Stimulated activated CD4-positive, alpha-beta T cell treated with anti-CD3 and anti-CD28 coated beads, Interleukin-1b, Interleukin-23, amount 100 ng/mL, for 48 hours (primary cell): ENCODE results near the gene FIGN.

ENCODE experiments used
- DNase-seq: peaks from one replicate; pipeline ENCODE4 v3.0.0-alpha.2; 2020

Gene FIGN

DNA sequence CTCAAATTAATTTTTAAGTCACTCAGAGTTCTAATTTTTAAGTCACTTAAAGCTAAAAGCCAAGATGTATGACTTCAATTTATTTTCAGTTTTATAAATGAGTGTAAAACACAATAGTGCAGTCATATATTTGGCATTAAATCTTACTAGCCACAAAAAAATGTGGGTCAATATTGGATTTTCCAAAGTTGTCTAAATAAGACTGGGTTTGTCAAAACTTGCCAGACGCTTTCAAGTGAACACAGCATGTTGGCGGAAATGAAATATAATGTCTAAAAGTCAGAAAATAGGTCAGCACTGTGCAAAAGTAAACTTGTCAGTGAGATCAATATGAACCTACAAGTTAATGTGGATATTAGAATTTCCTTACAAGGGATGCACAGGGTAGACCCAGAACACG lies 128.9 kb downstream of the FIGN start:
- no peak for DNase-seq

DNA sequence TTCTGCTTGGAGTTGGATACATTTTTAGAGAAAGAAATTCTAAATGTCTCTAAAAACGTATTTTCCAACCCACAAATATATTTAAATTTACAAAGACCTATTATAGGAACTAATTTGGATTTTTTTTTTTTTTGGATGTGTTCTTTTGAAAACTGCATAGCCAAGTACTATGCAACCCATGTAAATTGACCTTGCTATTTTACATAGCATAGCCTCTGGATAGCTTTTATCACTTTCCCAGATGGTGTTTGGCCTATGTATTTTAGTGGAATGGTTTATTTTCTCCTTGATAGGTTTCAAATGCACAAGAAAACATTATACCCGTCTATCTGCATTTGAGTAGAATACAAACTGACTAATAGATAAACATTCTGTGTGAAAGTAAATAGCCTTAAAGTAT lies 130.0 kb downstream of the FIGN start:
- DNase-seq = no peak

- no peak for DNase-seq
Measured at GRCh38 chr2:163604941-163605555, 130.8 kb downstream of the FIGN start.

DNA sequence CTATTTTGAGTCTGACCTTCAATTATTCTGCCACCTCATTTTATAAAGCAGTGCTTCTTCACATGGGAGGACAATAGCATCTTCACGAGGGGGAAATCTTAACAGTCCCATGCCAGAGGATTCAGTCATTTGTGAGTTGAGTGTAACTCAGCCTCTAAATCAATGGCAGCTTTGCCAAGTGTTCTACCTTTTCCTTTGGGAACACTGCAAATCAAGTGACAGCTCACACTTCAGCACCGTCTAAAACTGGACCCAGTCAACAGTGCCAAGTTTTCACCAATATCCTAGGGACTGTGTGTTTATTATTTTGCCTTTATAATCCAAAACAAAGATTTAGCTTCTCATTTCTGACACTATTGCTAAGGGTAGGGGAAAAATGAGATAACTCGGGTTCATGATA lies 133.6 kb downstream of the FIGN start:
- no peak for DNase-seq

DNA sequence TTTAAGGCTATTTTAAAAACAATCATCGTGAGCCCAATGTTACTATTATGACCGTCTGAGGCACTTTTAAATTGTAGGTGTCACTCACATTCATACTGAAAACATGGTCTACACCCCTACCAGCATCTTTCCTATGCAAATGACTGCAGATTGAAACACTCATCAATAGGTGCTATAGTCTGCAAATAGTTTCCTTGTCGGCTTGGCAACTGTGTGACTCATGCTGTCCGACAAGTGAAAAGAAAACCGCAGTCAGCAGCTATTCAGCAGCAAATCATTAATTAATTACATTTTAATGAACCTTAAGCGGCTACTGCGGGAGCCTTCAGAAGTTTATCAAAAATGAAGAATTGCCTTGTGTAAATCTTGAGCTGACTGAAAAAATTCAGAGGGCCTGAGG lies 134.4 kb downstream of the FIGN start:
- no peak for DNase-seq

- no peak for DNase-seq
Measured at GRCh38 chr2:163600801-163601200, 135.0 kb downstream of the FIGN start.

DNA sequence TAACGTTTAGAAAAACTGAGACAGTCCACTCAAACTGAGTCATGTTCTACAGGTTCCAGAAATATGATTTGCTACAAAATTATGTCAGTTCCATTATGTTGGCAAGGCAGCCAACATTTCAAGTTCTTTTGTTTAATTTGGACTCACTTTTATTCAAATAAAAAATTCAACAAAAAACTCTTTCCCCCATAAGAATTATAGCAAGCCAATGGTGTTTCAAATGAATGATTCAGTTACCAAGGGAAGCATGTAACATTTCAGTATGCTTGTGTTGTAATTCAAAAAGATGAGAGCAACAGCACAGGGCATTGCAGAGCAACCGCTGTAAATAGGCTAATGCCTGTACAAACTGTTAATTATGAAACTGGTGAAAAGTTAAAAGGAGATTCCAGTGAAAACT lies 140.8 kb downstream of the FIGN start:
- no peak for DNase-seq

GRCh38 chr2:163594497-163594896 lies 141.3 kb downstream of the FIGN start:
- no peak for DNase-seq

DNA sequence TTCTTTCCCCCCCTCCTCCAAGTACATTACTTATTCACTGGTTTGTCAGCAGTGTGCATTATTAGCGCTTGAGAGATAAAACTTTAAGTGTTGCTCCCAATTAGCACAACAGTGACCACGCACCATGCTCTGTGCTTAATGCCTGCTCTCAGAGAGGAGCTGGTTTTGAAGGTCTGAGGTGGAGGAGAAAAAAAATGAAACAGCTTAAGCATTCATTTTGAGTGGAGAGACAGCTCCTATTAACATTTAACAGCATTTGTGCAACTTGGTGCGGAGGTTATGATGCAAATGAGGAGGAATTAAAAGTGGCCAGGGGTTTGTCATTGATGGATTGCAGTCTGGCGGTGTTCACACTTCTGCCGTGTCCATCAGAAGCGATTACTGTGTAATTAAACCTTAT lies 141.8 kb downstream of the FIGN start:
- DNase-seq = no peak

DNA sequence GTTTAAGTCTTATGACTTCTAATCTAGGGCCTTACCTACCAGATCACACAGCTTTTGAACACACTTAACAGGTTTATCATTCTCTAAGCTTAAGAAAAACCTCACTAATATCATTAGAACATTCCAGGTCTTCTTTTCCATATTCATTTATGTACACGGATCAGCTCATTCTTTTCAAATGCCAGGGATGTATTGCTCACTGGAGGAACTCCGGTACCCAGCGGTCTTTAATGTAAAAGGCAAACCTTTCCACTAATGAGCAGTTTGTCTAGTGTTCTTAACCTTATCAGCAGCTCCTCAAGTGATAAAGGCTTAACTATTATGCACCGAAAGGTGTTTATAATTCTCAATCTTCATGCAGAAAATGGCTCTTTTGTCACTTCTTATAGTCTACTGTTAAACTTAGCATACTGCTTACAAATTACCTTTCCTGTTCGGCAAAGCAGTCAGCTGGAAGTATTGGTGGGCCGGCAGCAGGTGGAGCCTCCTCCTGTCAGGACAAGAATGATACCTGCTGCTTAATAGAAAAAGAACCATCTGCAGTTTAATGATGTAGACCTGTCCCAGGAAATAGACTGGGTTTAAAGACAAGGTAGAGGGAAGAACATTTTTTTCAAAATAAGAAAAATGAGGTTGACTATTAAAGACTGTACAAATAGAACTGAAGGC lies 142.7 kb downstream of the FIGN start:
- no peak for DNase-seq

- no peak for DNase-seq
Measured at GRCh38 chr2:163591461-163591860, 144.3 kb downstream of the FIGN start.

GRCh38 chr2:163580757-163581156 lies 155.1 kb downstream of the FIGN start:
- DNase-seq = no peak

- DNase-seq = no peak
Measured at GRCh38 chr2:163574309-163574708, 161.5 kb downstream of the FIGN start.

GRCh38 chr2:163573652-163574051 lies 162.2 kb downstream of the FIGN start:
- no peak for DNase-seq

GRCh38 chr2:163572850-163573249 lies 163.0 kb downstream of the FIGN start:
- no peak for DNase-seq

DNA sequence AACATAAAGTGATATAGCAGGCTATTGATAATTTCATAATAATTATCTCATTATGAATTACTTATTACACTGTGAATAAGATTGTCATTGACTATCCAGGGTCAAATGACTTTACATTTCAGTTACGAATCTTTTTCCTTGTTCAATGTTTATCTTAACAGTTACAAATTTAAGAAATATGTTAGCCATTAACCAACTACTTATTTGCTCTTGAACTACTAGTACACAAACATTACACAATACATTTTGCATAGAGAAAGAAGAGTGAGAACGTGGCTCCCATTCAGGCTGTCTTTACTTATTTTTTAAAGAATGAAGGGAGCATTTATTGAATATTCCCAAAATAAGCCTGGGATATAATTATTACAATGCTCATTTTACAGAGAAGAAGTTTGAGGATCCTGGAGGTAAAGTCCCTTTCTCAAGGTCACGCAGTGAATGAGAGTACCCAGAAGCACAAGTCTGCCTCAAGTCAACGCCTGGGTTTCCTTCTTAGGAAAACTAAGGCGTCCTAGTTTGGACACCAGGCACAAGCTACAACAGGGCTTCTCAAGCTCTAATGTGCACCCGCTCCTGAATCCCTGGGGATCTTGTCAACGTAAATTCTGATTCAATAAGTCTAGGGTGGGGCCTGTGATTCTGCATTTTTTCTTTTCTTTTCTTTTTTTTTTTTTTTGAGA lies 164.2 kb downstream of the FIGN start:
- no peak for DNase-seq

- no peak for DNase-seq
Measured at GRCh38 chr2:163570391-163570790, 165.4 kb downstream of the FIGN start.

- no peak for DNase-seq
Measured at GRCh38 chr2:163565192-163565591, 170.6 kb downstream of the FIGN start.

GRCh38 chr2:163564236-163564635 lies 171.6 kb downstream of the FIGN start:
- no peak for DNase-seq

DNA sequence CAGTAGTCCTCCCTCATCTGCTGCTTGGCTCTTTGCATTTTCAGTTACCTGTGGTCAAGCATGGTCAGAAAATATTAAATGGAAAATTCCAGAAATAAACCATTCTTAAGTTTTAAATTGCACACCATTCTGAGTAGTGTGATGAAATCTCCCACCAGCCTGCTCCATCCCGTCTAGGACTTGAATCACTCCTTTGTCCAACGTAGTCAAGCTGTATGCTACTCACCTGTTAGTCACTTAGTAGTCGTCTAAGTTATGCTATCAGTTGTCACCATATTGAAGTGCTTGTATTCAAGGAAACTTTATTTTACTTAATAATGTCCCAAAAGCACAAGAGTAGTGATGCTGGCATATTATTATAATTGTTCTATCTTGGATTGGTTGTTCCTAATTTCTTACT lies 172.5 kb downstream of the FIGN start:
- no peak for DNase-seq

DNA sequence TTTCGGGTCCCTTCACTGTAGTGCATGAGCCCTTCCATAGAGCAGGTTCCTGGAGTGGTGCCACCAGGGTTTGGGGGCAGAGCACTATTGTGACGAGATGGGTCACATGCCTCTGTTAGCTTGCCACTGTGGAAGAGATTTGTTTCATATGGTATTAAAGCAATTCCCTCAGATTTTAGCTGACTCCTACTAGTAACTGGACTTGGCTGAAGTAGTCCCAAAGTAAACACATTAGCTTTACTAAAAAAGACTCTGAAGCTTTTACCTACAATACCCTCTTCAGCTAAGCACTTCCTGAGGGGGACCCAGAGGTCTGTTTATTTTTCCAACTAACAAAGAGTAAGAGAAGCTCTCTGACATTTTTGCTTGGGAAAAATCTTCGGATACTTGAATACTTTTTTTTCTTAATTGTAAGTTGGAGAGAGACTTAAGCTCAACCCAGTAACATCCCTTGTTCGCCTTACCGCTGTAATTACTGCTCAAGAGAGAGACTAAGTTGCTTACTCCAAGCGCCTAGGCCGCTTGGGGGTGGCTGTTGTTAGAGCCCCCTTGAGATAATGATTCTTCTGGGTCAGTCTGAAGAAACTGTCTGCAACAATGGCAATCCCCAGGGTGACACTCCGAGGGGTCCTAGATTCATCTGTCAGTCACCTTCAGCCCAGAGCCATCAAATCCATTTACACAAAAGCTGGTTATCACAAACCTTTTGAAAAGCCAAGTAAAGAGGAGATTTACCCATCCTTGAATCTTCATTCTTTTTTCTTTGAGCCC lies 177.4 kb downstream of the FIGN start:
- DNase-seq = no peak

DNA sequence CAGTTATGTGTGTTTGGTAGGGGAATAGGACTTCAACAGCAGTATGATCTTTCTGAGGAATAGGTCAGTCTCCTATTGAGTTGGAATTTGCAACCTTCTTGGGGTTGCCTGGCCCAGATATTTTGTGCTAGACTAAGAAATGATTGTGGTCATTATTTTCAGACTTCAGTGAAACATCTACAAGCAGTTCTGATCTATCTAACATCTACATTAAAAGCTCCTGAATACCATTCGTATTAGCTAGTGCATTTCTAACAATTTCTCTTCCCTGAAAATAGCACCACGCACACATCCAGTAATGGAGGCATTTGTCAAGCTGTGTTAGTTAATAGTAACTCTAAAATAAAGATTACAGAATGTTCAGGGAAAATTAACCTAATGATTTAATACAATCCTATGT lies 179.3 kb downstream of the FIGN start:
- DNase-seq = no peak

DNA sequence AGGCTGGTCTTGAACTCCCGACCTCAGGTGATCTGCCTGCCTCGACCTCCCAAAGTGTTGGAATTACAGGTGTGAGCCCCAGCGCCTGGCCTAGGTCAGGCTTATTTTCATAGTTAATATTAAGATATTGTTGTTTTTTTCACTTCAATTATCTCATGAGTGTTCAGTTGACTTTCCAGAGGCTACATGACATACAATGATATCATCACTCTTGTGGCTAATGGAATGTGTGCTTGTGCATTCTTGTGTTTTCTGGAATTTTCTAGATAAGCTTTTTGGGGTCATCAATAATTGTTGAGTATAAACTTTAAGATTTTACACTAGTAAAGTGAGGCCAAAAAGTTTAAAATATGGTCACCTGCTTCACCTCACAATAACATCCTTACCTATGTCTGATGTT lies 180.9 kb downstream of the FIGN start:
- DNase-seq = no peak

GRCh38 chr2:163553601-163554000 lies 182.2 kb downstream of the FIGN start:
- no peak for DNase-seq
